ENCODE results near the gene MYL12A. TPM values are rescaled to one million over a fixed set of nuclear protein-coding genes. Genes with fewer than 3 reads are reported as not detected.

MYL12A gene
- total RNA-seq, 1 experiment from 2014 or later = 314 TPM

DNA sequence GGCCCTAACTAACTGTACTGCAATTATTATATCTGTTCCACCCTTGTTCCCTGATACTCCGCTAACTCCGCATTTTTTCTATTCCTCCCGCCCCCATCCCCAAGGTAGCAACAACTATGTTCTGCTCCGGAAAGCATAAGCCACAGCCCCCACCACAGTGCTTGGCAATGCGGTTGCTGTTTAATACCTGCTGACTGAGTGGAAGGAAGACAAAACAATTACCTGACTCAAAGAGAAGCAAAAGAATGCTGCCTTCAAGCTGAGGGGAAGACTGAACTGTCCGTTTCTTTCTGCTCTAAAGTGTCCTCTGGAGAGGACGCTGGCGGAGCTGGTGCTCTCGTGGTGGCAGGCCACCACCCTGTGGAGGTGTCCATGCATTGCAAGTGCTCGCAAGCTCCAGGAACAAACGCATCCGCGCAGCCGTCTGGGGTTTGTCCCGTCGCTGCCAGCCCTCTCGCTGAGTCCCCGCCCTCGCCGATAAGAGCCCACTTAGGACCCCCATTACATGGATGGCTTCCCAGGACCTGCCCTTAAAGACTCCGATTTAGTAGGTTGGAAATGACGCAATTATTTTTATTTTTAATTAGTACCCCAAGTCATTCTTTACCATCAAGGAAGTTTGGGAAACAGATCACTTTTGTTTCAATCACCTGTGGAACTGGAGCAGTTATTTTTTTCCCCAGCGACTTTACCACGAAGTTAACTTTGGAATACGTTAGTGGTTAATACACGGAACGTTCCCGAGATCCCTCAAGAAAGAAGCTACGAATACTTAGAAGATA lies 1.6 kb upstream of the MYL12A start:
- intact Hi-C loops (cut with micrococcal nuclease) = loop anchor here (1.0 to 5.0 kb wide), 5 partner anchors 95 to 479 kb away; partner anchors contain the start of gene LPIN2
- Histone ChIP-seq H3K27me3 (ENCODE audit: insufficient read depth, low read length) (no peaks in the 10 kb centered on the region), H3K9ac (ENCODE audit: low read length) (peak overlapping the region; percentile 95), H3K36me3 (ENCODE audit: control insufficient read depth in 1 of 2, insufficient read depth in 2 of 2, low read length in 2 of 2) (peaks cover 0 to 8% of the 10 kb centered on the region in 2 experiments; a peak in 3 of 4 replicates), H2AFZ (ENCODE audit: low read depth, low read length, poor library complexity, severe bottlenecking) (no peak overlapping the region), H3K4me1 (ENCODE audit: control insufficient read depth in 1 of 2, insufficient read depth in 2 of 2, low read length in 2 of 2) (peaks cover 33 to 40% of the 10 kb centered on the region in 2 experiments), H3K9me3 (ENCODE audit: control insufficient read depth in 1 of 2, insufficient read depth in 1 of 2, low read depth in 1 of 2, low read length in 2 of 2) (no peaks in the 10 kb centered on the region), H3K79me2 (ENCODE audit: insufficient read depth, low read length) (peaks cover 39% of the 10 kb centered on the region), H3K4me3 (replicated peaks in 1 of 2; ENCODE audit: low read depth in 1 of 2, low read length in 2 of 2) (peak overlapping the region; percentile 40 to 96), H3K27ac (ENCODE audit: low read depth, low read length) (peak overlapping the region; percentile 90), H3K4me2 (ENCODE audit: low read length) (peak overlapping the region; percentile 80), H4K20me1 (ENCODE audit: insufficient read depth) (peaks cover 7% of the 10 kb centered on the region; the same call in 1 of the 2 replicates), H3K9me2 (ENCODE audit: insufficient read depth) (no peaks in the 10 kb centered on the region)
- BruUV-seq (replicated peaks) = no TSS peak
- ChIA-PET RAD21 (ENCODE audit: low non-redundant PET in 1 of 2, low total read pairs in 2 of 2, uncharacterized antibody in 2 of 2, unreplicated experiment in 2 of 2) (interaction anchor here (1.0 to 1.4 kb wide), 4 partner anchors 234 to 313 kb away, joined by 3 to 5 read pairs (median 4); no protein-coding TSS in a partner anchor), POLR2A (interaction anchor here (0.6 to 1.4 kb wide), 3 partner anchors 298 to 340 kb away, joined by 3 to 4 read pairs (median 3); no protein-coding TSS in a partner anchor), CTCF (interaction anchor here (0.6 to 3.6 kb wide), 24 partner anchors 59 to 675 kb away, joined by 3 to 43 read pairs (median 4); partner anchors contain the start of genes METTL4 and NDC80)
- peak; percentile 64 for ATAC-seq
- TF ChIP-seq REST (IDR thresholded peaks at IDR 0.05; ENCODE audit: low read depth) = no peak
- no peak for TF ChIP-seq CBX3 (IDR thresholded peaks at IDR 0.05; ENCODE audit: low read depth)
- peak; percentile 12 for TF ChIP-seq TCF7L2 (IDR thresholded peaks at IDR 0.05; ENCODE audit: borderline replicate concordance, extremely low read depth, insufficient read depth, insufficient read length)
- no peak for TF ChIP-seq FOSL1 (IDR thresholded peaks at IDR 0.05; ENCODE audit: low read depth)
- no peak for TF ChIP-seq CEBPB (IDR thresholded peaks at IDR 0.05; ENCODE audit: low read depth)
- TF ChIP-seq ZNF274 (IDR thresholded peaks at IDR 0.05; ENCODE audit: low read depth, low read length) = no peak
- TF ChIP-seq, protein P1, sequence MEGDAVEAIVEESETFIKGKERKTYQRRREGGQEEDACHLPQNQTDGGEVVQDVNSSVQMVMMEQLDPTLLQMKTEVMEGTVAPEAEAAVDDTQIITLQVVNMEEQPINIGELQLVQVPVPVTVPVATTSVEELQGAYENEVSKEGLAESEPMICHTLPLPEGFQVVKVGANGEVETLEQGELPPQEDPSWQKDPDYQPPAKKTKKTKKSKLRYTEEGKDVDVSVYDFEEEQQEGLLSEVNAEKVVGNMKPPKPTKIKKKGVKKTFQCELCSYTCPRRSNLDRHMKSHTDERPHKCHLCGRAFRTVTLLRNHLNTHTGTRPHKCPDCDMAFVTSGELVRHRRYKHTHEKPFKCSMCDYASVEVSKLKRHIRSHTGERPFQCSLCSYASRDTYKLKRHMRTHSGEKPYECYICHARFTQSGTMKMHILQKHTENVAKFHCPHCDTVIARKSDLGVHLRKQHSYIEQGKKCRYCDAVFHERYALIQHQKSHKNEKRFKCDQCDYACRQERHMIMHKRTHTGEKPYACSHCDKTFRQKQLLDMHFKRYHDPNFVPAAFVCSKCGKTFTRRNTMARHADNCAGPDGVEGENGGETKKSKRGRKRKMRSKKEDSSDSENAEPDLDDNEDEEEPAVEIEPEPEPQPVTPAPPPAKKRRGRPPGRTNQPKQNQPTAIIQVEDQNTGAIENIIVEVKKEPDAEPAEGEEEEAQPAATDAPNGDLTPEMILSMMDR (IDR thresholded peaks at IDR 0.05 in 2 of 3, conservative IDR thresholded peaks at IDR 0.05 in 1 of 3; ENCODE audit: borderline replicate concordance in 1 of 3, insufficient read depth in 1 of 3, low read depth in 2 of 3, low read length in 2 of 3) = peak in 2 of 3 experiments; percentile 87 to 90; a peak in 4 of 6 replicates
- DNase-seq (ENCODE audit: low read depth, low spot score) = peak; percentile 75

All from HCT116 (cell line).